ENCODE results near the gene ILF3.

Gene ILF3

GRCh38 chr19:10723591-10723990 is 69.4 kb downstream of the ILF3 start:
- no peak for DNase-seq (ENCODE audit: insufficient read length, low spot score)
- FAIRE-seq, result no peak
- TF ChIP-seq, protein P1, sequence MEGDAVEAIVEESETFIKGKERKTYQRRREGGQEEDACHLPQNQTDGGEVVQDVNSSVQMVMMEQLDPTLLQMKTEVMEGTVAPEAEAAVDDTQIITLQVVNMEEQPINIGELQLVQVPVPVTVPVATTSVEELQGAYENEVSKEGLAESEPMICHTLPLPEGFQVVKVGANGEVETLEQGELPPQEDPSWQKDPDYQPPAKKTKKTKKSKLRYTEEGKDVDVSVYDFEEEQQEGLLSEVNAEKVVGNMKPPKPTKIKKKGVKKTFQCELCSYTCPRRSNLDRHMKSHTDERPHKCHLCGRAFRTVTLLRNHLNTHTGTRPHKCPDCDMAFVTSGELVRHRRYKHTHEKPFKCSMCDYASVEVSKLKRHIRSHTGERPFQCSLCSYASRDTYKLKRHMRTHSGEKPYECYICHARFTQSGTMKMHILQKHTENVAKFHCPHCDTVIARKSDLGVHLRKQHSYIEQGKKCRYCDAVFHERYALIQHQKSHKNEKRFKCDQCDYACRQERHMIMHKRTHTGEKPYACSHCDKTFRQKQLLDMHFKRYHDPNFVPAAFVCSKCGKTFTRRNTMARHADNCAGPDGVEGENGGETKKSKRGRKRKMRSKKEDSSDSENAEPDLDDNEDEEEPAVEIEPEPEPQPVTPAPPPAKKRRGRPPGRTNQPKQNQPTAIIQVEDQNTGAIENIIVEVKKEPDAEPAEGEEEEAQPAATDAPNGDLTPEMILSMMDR (IDR thresholded peaks at IDR 0.05; ENCODE audit: insufficient read depth, missing control alignments), result no peak

GRCh38 chr19:10724573-10725071 is 70.5 kb downstream of the ILF3 start:
- TF ChIP-seq, protein P1 (IDR thresholded peaks at IDR 0.05; ENCODE audit: insufficient read depth, missing control alignments), result no peak
- no peak for FAIRE-seq
- no peak for DNase-seq (ENCODE audit: insufficient read length, low spot score)

DNA sequence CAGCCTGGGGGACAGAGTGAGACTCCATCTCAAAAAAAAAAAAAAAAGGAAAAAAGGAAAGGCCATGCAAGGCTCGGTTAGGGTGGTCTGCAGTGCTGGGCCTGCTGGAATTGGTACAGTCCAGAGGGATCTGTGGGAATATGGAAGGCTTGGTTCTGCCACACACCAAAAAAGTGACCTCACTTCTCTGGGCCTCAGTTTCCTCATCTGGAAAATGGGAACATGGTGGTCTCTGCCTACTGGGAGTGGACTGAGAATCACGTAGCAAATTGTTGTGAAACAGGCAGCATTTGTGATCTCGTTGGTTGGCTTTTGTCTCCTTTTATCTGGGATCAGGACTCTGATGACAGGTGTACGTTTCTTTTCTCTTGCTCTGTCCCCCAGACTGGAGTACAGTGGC is 71.3 kb downstream of the ILF3 start:
- no peak for FAIRE-seq
- TF ChIP-seq, protein P1 (IDR thresholded peaks at IDR 0.05; ENCODE audit: insufficient read depth, missing control alignments), result no peak
- DNase-seq (ENCODE audit: insufficient read length, low spot score), result no peak

GRCh38 chr19:10726268-10726667 is 72.1 kb downstream of the ILF3 start:
- DNase-seq (ENCODE audit: insufficient read length, low spot score), result no peak
- FAIRE-seq, result no peak
- TF ChIP-seq, protein P1 (IDR thresholded peaks at IDR 0.05; ENCODE audit: insufficient read depth, missing control alignments), result no peak

DNA sequence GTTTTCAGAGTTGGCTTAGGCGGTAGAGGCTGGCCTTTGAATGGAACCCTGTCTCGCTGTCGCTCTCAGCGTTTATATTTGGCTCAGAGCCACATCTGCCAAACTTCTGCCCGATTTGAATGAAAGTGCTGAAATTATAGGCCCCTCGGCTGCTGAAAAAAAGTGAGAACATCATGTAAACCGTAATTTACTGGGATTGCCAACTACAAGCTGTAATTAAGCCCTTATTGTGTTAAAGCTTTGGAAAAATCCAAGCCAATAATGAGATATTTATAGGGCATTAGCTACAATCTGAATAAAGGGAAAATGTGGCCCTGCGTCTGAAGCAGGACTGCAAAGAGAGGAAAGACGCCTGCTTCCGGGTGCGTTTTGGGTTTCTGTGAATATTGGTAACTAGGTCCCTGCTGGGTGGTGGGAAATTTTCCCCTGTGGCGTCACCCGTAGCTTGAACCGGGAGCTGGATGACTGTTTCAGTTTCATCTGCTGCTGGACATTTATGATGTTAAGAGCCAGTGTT is 73.6 kb downstream of the ILF3 start:
- TF ChIP-seq, protein P1 (IDR thresholded peaks at IDR 0.05; ENCODE audit: insufficient read depth, missing control alignments), result no peak
- FAIRE-seq (no peak), DNase-seq (ENCODE audit: insufficient read length, low spot score) (no peak)

- DNase-seq (ENCODE audit: insufficient read length, low spot score) (no peak), FAIRE-seq (no peak)
- TF ChIP-seq, protein P1 (IDR thresholded peaks at IDR 0.05; ENCODE audit: insufficient read depth, missing control alignments), result no peak
Observed at GRCh38 chr19:10729411-10729810, 75.3 kb downstream of the ILF3 start.

GRCh38 chr19:10730932-10731331 is 76.8 kb downstream of the ILF3 start:
- TF ChIP-seq, protein P1 (IDR thresholded peaks at IDR 0.05; ENCODE audit: insufficient read depth, missing control alignments), result no peak
- DNase-seq (ENCODE audit: insufficient read length, low spot score) (no peak), FAIRE-seq (no peak)

Measured in D721Med (cell line).